Measurements from ENCODE around the gene GSK3A. TPM values are rescaled to one million over a fixed set of nuclear protein-coding genes. Genes with fewer than 3 reads are reported as not detected.

GSK3A gene
- total RNA-seq, 1 donor from 2014 or later: 39.8 TPM

Other genes with a start within 250 kb of the GSK3A start
- gene ATP1A3, start 248.4 kb downstream of the GSK3A start, total RNA-seq: 0.97 TPM
- 0.41 TPM for gene GRIK5, start 172.4 kb downstream of the GSK3A start, total RNA-seq
- gene ZNF574, start 166.4 kb downstream of the GSK3A start, total RNA-seq: 11.8 TPM
- gene POU2F2, start 110.2 kb downstream of the GSK3A start, total RNA-seq: 6.1 TPM
- gene DEDD2, start 24.9 kb downstream of the GSK3A start, total RNA-seq: 35.6 TPM
- 11.7 TPM for gene ZNF526, start 22.3 kb downstream of the GSK3A start, total RNA-seq
- gene ERF, start 12.5 kb upstream of the GSK3A start, total RNA-seq: 35.8 TPM
- gene CIC, start 26.6 kb upstream of the GSK3A start, total RNA-seq: 67.9 TPM
- 0.71 TPM for gene PRR19, start 59.5 kb upstream of the GSK3A start, total RNA-seq
- 13.4 TPM for gene PAFAH1B3, start 60.0 kb upstream of the GSK3A start, total RNA-seq
- gene TMEM145, start 70.7 kb upstream of the GSK3A start, total RNA-seq: not detected
- gene MEGF8, start 83.0 kb upstream of the GSK3A start, total RNA-seq: 16.4 TPM
- gene CNFN, start 147.7 kb upstream of the GSK3A start, total RNA-seq: not detected
- 3.2 TPM for gene LIPE, start 184.8 kb upstream of the GSK3A start, total RNA-seq
- gene CXCL17, start 200.3 kb upstream of the GSK3A start, total RNA-seq: 159 TPM

All from lower lobe of right lung (tissue), 1 donor.